Bronchial smooth muscle cell (primary cell): ENCODE data around the gene ALG1L2. TPM values are rescaled to one million over a fixed set of nuclear protein-coding genes. Genes with fewer than 3 reads are reported as not detected.

Experiments used
- total RNA-seq: library from RNA; depleted of rRNA; stranded (reverse); fragments of >200 nt; gene quantifications from 2 replicates; pipeline ENCODE4 v1.2.1, GENCODE V29; 2014

ALG1L2 gene
- total RNA-seq: not detected in 2 replicates

DNA sequence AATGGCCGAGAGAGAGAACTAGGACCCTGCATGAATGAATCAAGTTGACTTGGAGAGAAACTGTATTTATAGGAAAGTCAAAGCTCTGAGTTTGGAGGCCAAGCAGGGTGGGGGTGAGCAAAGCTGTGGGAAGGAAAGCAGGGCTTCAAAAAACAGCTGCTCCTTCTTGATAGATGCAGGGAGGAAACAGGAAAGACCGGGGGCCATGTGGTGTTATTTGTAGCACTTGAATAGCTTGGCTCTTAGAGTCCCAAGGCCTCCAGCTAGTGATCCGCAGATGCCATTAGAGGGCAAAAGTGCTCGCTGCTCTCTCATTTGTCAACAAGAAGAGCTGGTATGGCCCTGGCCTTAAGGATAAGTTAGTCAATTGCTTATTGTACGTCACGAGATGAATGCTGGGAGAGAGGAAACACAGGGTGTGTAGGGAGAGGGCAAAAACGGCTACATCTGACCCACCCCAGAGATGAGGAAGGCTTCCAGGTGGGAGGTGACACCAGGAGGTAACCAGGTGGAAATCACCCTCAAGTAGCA, at the start of gene ALG1L2:
Gene ALG1L2, plus strand, starts transcription at position 481 of the 531 bp plus-strand sequence. CDS start 186 bp downstream, outside the sequence.

Other genes with a start within 250 kb of the ALG1L2 start
- 11.2 and 11.8 TPM in 2 replicates for gene TMCC1, start 188.1 kb upstream of the ALG1L2 start, total RNA-seq
- not detected in 2 replicates for gene TRH, start 107.1 kb upstream of the ALG1L2 start, total RNA-seq